GM18907 (cell line): Measurements from ENCODE around the gene XPO6.

Source experiments
- ATAC-seq: cut with Tn5 transposase; IDR thresholded peaks from one replicate; pipeline ENCODE4 v1.9.1; 2021; ENCODE audit warnings: mild to moderate bottlenecking, moderate library complexity; ENCODE audit not compliant: unreplicated experiment

The XPO6 gene

DNA sequence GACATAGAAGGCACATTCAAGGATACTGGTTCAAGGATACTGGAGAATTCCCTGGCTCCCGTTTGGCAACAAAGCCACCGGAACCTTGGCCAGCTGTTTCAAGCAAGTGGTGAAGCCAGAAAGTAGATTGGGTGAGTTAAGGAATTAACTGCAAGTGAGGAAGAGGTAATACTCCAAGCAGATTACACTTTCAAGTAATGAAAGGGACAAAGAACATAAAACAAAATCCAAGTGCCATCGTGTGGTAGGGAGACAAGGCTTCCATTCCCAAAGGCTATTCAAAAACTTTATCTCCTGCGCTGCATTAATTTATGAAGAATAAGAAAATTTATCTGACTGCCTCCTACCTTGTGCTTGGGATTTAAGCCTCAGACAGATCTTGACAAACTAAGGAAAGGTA, 27.8 kb downstream of the XPO6 start:
- ATAC-seq: no peak

GRCh38 chr16:28183484-28183883, 28.3 kb downstream of the XPO6 start:
- no peak for ATAC-seq

GRCh38 chr16:28182801-28183200, 29.0 kb downstream of the XPO6 start:
- ATAC-seq: no peak

DNA sequence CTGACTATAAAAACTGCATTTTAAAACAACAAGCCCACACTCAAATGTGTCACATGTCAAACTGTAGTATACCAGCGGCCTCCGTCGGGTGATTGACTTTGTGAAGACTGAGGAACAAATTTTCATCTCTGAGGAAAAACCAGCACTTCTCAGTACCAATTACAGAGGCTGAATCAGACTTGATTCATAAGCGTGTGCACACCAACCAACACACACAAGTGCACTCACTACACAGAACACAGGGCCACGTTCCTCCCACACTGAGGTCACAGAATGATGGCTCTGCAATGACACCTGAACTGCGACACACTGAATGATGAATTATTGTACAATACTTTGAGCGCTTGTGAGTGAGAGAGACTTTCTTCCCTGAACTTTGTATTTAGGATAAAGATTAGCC, 29.6 kb downstream of the XPO6 start:
- no peak for ATAC-seq

DNA sequence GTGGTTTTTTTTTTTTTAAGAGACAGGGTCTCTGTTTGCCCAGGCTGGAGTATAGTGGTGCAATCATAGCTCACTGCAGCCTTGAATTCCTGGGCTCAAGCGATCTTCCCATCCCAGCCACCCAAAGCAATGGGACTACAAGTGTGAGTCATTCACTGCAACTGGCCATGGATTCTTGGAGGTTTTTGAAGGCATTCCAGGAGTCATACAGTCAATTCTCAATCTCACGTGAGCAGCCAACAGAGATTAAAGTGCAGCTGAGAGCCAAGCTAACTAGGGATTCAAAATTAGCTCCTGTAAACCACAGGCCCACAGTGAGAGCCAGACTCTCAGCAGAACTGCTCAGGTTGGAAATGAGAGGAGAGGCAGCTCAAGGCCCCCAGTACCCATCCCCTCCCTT, 30.2 kb downstream of the XPO6 start:
- ATAC-seq: no peak

GRCh38 chr16:28180655-28181460, 30.9 kb downstream of the XPO6 start:
- no peak for ATAC-seq

DNA sequence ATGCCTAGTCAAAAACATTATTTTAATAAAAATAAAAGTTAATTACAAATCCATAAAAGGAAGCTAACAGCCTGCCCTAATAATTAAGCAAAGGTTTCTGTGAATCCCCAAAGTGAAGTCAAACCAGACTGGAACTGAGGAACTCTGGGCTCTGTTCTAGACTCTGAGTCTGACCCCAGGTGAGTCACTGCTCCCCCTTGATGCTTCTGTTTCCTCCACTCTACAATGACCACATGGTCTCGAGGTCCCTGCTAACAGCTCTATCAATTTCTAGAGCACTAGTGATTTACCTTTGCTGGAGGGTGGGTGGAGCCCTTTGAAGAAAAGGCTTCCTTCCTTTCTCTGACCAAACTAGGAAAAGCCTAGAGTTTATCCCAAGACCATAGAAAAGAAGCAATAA, 32.4 kb downstream of the XPO6 start:
- ATAC-seq: no peak

- no peak for ATAC-seq
Measured at GRCh38 chr16:28175715-28176114, 36.0 kb downstream of the XPO6 start.

DNA sequence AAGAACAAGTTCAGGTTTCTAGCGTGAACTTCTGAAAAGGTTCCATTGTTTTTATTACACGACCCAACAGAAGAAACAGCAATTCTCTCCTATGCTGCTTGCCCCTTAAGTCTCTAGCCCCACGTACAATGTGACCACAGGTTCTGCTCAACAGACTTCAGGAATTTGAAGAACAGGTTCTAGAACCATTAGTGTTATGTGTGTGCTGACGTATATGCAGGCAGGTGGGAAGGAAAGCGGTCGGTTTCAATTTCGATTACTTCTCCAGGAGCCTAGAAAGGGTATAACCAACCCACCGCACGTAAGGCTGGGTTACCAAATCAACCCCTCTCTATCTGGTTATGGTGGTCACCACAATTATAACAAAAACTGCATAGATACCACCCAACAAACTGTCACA, 39.4 kb downstream of the XPO6 start:
- no peak for ATAC-seq

DNA sequence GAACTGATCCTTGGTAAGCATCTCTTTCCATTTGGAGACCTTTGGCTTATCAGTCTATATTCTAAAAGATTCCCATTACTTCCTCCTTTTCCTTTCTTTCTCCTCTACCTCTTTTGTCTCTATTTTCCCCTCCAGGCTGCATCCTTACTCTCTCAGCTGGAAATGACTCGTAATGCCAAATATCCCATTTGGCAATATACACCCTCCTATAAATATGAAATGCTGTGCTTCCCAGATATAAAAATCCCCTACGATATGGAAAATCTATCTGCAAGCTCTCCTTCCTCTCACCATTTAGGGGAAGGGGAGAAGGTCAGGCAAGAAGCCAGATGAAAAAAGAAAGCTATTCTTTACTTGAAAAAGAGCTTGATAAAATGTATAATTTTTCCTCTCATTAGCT, 39.9 kb downstream of the XPO6 start:
- no peak for ATAC-seq

DNA sequence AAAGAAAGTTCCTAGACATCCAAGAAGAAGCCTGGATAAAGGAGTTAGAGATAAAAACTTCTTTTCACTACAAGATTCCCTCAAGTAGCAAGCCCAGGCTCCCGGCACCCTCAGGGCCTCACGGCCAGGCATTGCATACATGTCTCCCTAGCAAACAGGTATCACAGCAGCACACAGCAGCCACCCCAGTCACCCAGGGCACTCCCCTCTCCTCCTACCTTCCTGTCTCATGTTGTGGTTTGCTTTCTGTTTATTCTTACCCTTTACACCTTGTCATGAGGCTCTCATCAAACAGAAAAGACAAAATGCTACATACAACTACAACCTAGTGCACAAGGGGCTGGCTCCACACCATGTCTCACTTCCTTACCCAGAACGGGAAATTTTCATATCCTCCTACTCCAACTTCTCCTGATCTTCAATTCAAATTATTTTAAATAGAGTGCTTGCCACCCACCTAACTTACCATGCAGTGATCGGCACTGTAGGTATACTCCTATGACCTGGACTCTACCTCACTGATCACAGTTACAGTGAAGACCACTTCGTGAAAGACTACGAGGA, 42.7 kb downstream of the XPO6 start:
- no peak for ATAC-seq

GRCh38 chr16:28167730-28168129, 44.0 kb downstream of the XPO6 start:
- no peak for ATAC-seq

DNA sequence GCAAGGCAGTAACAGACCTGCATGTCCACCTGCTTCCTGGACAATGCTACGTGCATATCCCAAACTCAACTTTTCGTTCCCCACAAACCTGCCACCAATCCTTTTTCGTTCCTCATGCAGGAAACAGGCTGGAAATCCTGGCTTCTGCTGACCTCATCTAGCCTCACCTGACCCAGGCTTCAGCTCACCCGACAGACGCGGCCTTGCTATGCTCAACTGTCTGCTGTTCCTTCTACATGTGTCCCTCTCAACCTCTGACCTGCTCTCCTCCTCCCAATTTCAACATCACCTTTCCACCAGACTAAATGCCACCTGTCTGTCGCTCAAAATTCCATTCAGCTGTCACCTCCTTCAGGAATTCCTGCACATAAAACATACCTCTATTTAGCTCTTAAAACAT, 44.5 kb downstream of the XPO6 start:
- no peak for ATAC-seq

DNA sequence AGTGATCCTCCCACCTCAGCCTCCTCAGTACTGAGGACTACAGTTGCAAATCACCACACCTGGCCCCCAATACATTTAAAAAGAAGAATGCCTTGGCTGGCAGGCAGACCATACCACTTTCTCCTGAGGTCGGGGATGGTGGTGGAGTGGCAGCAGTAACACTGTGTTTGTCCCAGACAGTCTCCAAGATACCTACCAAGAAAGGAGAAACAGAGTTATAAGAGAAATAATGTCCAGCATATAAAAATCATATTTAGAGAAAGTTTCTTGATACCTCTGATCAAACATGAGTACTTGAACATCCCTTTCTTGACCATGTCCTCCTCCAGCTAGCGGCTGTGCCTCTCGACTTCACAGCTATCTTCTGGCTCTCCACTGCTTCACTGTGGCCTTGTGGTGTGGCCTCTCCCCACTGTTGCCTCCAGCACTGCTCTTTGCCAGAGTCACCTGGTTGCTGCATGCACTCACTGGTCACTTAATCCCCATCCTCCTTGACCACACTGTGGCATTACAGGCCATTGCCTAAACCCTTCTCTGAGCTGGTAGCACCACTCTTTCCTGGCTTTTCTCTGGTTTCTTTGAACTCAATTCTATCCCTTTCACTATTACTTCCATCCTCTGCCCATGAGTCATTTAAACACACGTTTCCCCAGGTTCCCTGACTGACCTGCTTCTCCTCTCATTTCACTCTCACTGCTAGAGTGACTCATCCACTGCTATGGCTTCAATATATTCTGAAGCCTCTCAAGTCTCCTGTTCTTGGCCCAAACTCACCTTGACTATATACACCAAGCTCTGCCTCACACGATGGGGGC, 45.2 kb downstream of the XPO6 start:
- ATAC-seq: no peak

DNA sequence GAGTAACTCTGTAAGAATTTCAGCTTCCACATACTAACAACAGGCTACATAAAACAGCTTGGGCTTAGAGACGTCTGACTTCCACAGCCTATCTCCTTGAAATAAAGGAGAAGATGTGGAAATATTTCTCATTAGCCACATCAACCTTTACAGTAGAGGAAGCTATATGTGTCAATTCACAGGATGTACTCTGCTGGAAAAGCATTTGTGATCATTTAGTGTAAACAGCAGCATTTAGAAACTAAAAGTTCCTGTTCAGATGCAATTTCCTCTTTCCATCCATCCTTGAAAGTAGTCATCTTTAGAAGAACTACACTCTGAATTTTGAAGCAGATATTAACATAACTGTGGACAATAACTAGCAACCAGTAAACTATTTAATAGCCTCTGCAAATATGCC, 46.2 kb downstream of the XPO6 start:
- no peak for ATAC-seq

DNA sequence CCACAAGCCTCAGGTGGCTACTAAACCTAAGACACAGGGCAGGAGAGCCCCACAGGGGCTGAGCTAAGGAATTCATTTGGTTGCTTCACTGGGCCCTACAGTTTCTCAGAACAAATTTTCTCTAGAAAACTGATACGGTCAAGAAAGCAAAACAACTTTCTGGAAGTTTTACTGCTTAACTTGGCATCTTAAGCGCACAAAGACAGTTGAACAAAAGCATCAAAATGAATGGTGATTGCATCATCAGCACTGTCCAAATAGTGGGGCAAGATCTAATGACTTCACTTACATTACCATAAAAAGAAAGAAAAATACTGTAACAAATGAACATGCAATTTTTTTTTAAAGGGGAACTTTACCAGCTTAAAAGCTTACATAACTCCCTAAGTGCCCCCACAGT, 47.6 kb downstream of the XPO6 start:
- ATAC-seq: no peak

DNA sequence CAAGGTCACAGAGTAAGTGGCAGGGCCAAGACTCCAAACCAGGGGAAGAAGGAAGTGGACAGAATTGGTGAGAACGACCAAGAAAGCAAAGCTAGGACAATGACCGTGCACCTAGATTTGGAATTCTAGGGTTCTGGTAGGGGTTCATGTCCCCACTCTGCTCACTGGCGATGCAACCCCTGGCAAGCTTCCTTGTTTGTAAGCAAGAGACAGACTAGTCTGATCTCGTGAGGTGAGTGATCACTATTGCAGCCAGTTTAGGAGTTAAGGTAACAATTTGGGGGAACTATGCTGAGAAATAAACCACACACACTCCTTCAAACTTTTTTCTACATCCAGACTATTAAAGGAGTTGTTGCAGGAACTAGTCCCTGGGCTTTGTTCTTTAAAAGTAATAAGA, 48.1 kb downstream of the XPO6 start:
- ATAC-seq: no peak

DNA sequence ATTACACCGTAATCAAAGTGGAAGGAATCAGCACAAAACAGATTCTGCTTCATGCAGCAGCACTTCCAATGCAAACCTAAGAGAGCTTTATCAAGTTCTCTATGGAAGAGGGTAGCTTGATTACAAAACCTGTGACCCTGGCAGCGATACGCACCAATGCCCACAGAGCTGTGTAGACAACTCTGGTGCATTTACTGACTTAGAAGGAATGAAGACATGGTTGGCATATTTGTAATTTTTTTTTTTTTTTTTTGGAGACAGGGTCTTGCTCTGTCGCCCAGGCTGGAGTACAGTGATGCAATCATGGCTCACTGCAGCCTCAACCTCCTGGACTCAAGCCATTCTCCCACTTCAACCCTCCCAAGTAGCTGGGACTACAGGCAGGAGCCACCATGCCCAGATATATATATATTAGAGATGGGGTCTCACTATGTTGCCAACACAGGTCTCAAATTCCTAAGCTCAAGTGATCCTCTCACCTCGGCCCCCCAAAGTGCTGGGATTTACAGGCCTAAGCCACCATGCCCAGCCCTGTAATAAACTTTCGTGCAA, 49.4 kb downstream of the XPO6 start:
- no peak for ATAC-seq

DNA sequence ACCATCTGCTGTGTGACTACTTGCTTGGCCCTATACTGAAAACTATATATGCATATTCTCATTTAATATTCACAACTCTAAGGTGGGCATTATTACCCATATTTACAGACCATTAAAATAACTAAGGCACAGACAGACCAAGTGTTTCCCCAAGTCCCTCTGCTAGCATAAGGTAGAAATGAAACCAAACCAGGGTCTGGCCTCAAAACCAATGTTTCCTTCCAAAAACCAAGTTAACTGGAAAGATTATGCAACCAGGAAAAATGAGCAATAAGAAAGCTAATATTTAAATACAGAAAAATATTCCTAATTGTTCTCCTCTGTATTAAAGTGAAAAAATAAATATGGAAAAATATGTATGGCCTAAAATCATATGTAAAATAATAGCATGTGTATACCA, 50.1 kb downstream of the XPO6 start:
- no peak for ATAC-seq

DNA sequence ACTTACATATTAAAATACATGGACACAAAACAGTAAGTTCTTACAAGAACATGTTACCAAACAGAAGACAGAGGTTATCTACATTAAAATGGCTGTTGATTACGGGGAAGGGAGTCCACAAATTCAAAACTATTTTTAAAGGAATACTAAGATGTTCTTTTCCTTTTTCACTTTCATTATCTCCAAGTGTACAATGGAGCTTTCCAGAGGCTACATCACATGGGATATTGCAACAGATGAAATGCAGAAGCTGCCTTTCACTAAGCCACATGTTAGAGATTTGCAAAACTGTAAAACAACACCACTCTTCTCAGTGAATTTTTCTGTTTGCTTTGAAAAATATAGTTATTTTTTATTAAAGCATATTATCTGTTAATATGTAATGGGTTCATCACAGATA, 53.6 kb downstream of the XPO6 start:
- ATAC-seq: no peak

DNA sequence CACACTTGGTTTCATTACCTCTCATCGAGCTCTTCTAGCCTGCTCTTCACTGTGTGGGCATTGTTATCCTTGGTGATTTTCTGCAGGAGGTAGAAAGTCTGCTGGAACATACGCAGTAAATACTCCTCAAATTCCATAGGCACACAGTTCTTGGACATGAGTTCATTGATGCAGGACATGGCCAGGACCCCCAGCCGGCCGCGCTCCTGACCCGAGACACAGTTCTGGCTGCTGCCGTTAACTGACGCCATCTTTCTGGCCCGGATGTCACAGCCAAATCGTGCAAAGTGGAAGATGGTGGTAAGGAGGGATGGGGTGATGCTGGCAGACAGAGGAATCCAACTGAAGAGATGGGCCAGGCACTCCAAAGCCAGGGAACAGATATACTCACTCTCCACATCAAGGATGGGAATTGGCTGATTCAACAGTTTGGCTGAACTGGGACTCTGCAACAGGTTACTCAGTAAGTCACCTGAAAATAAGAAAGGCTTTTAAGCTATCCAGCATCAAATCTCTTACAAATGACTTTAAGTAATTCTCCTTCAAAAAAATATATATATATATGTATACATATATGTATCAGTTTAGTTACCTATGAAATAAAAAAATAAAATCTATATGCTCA, 55.6 kb downstream of the XPO6 start:
- no peak for ATAC-seq
